CD4-positive, alpha-beta T cell treated with Interferon alpha-2 for 1 hour (primary cell): Measurements from ENCODE around the gene KIT.

Experiments
- DNase-seq, 2 donors: peaks; one replicate each; pipeline ENCODE4 v3.0.0-alpha.2; 2020 to 2022

KIT gene

GRCh38 chr4:54661169-54661568, 3.4 kb downstream of the KIT start:
- no peak for DNase-seq

GRCh38 chr4:54661686-54662085, 3.9 kb downstream of the KIT start:
- DNase-seq: no peak

GRCh38 chr4:54662123-54662522, 4.4 kb downstream of the KIT start:
- DNase-seq: no peak

- no peak for DNase-seq
Observed at GRCh38 chr4:54662901-54663585, 5.3 kb downstream of the KIT start.

- DNase-seq: no peak
Observed at GRCh38 chr4:54664400-54664799, 6.6 kb downstream of the KIT start.

- no peak for DNase-seq
Observed at GRCh38 chr4:54668014-54668611, 10.4 kb downstream of the KIT start.

GRCh38 chr4:54669831-54670230, 12.1 kb downstream of the KIT start:
- no peak for DNase-seq

- DNase-seq: no peak
Observed at GRCh38 chr4:54675721-54676461, 18.1 kb downstream of the KIT start.

GRCh38 chr4:54676658-54677057, 18.9 kb downstream of the KIT start:
- DNase-seq: no peak

GRCh38 chr4:54677416-54677815, 19.7 kb downstream of the KIT start:
- DNase-seq: no peak

- DNase-seq: no peak
Observed at GRCh38 chr4:54677853-54678650, 20.3 kb downstream of the KIT start.

GRCh38 chr4:54678826-54679225, 21.1 kb downstream of the KIT start:
- no peak for DNase-seq

GRCh38 chr4:54679813-54680212, 22.1 kb downstream of the KIT start:
- no peak for DNase-seq

GRCh38 chr4:54683616-54684346, 26.0 kb downstream of the KIT start:
- peak; percentile 47 to 52 for DNase-seq

GRCh38 chr4:54685810-54686209, 28.1 kb downstream of the KIT start:
- no peak for DNase-seq

GRCh38 chr4:54687887-54688841, 30.4 kb downstream of the KIT start:
- DNase-seq: peak in 1 of 2 donors; percentile 7

- DNase-seq: no peak
Observed at GRCh38 chr4:54695337-54695736, 37.6 kb downstream of the KIT start.

GRCh38 chr4:54695788-54696187, 38.0 kb downstream of the KIT start:
- no peak for DNase-seq

- no peak for DNase-seq
Observed at GRCh38 chr4:54696649-54697048, 38.9 kb downstream of the KIT start.

- DNase-seq: no peak
Observed at GRCh38 chr4:54700986-54701385, 43.2 kb downstream of the KIT start.

- DNase-seq: no peak
Observed at GRCh38 chr4:54703182-54703581, 45.4 kb downstream of the KIT start.
